ENCODE data around the gene PCARE. TPM values are rescaled to one million over a fixed set of nuclear protein-coding genes. Genes with fewer than 3 reads are reported as not detected.

Gene PCARE
- total RNA-seq, 2 donors from 2014 or later: not detected

DNA sequence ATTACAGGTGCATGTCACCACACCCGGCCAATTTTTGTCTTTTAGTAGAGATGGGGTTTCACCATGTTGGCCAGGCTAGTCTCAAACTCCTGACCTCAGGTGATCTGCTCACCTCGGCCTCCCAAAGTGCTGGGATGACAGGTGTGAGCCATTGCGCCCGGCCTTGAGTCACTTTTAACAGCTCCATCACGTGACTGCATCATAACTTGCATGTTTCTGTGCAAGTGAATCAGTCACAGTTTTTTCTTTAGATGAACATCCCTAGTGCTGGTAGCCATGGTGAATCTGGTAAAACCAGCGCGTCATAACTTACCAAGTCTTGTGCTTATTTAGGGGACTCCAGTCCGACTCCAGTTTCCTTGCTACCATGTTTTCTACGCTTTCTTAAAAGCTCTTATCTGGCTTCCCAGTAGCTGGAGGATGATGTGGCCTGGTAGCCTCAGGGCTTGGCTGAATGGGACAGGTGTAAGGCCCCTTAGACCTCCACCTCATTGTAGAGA lies 33.1 kb downstream of the PCARE start:
- DNase-seq (no peak), ATAC-seq (no peak)
- Histone ChIP-seq H3K4me1 (peaks cover 9% of the 10 kb centered on the region), H3K27ac (no peak overlapping the region), H3K27me3 (no peaks in the 10 kb centered on the region), H3K4me3 (no peak overlapping the region), H3K9me3 (no peaks in the 10 kb centered on the region), H3K36me3 (replicated peaks in 1 of 2; ENCODE audit: insufficient read depth in 1 of 2, low read depth in 2 of 2) (no peaks in the 10 kb centered on the region)
- TF ChIP-seq, protein P1, sequence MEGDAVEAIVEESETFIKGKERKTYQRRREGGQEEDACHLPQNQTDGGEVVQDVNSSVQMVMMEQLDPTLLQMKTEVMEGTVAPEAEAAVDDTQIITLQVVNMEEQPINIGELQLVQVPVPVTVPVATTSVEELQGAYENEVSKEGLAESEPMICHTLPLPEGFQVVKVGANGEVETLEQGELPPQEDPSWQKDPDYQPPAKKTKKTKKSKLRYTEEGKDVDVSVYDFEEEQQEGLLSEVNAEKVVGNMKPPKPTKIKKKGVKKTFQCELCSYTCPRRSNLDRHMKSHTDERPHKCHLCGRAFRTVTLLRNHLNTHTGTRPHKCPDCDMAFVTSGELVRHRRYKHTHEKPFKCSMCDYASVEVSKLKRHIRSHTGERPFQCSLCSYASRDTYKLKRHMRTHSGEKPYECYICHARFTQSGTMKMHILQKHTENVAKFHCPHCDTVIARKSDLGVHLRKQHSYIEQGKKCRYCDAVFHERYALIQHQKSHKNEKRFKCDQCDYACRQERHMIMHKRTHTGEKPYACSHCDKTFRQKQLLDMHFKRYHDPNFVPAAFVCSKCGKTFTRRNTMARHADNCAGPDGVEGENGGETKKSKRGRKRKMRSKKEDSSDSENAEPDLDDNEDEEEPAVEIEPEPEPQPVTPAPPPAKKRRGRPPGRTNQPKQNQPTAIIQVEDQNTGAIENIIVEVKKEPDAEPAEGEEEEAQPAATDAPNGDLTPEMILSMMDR (IDR thresholded peaks at IDR 0.05): no peak
- no peak for TF ChIP-seq POLR2A (IDR thresholded peaks at IDR 0.05)
- intact Hi-C loops (cut with DNase I): no loop called here
- WGBS, 2 donors: 76 to 92% methylated on average over 9 of the region's 9 CpGs

DNA sequence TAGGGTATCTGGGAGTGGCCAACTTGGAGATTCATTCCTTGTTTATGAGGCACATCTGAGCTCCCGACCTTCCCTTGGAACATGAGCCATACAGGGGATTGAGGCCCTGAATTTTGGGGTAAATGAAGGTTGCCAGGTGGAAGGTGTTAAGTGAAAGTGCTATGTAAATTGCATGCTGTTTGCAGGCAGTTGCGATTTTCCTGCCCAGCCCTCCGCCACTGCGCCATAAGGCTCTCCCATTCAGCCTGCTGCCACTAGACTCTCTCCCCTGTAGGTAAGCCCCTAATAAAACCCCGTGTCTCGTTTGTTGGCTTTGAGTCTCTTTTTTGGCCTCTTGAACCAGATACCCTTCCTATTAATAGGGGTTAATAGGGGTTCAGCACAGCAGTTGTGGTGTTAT lies 33.8 kb downstream of the PCARE start:
- H3K27me3 ChIP-seq: no peaks in the 10 kb centered on the region
- H3K36me3 ChIP-seq (replicated peaks in 1 of 2; ENCODE audit: insufficient read depth in 1 of 2, low read depth in 2 of 2): no peaks in the 10 kb centered on the region
- no peaks in the 10 kb centered on the region for H3K9me3 ChIP-seq
- 74 to 78% methylated on average over 6 of the region's 6 CpGs for WGBS, 2 donors
- intact Hi-C loops (cut with DNase I): no loop called here
- no peak for TF ChIP-seq POLR2A (IDR thresholded peaks at IDR 0.05)
- TF ChIP-seq, protein P1 (IDR thresholded peaks at IDR 0.05): no peak
- ATAC-seq (no peak), DNase-seq (no peak)
- peaks cover 9% of the 10 kb centered on the region for H3K4me1 ChIP-seq
- no peak overlapping the region for H3K27ac ChIP-seq
- no peak overlapping the region for H3K4me3 ChIP-seq

DNA sequence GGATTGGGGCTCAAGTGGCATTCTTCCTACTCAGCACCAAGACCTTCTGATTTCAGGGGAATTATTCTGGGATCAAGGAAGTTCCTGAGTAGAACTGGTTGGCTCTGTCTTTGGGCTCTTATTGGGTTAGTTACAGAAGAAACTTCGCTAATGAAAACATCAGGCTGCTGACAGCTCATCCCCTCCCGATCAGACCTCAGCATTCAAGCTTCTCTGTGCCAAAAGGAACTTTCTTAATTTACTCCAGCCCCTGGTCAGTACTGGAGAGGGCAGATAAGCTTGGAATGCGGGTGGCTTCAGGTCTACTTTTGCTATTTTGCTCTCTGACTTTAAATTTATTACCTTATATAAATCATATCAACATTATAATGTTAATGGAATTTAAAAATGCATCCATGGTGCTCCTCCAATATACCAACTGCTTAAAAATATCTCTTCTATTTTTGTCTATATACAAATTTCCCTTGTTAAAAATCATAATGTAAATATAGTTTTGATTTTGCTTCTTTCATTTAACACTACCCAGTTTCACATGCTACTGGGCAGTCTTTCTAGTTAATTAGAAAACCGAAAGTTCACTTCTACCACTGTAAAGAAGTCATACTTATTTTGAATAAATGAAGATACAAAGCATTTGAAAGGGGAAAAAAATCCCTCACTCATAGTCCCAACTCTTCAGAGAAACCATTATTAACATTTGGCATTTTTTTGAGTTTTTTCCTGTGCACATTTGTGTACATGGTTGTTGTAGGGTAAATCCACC lies 34.4 kb downstream of the PCARE start:
- Histone ChIP-seq H3K9me3 (no peaks in the 10 kb centered on the region), H3K27ac (no peak overlapping the region), H3K36me3 (replicated peaks in 1 of 2; ENCODE audit: insufficient read depth in 1 of 2, low read depth in 2 of 2) (no peaks in the 10 kb centered on the region), H3K4me3 (no peak overlapping the region), H3K4me1 (peaks cover 9% of the 10 kb centered on the region), H3K27me3 (no peaks in the 10 kb centered on the region)
- DNase-seq (no peak), ATAC-seq (no peak)
- intact Hi-C loops (cut with DNase I): no loop called here
- TF ChIP-seq POLR2A (IDR thresholded peaks at IDR 0.05): no peak
- TF ChIP-seq, protein P1 (IDR thresholded peaks at IDR 0.05): no peak
- 75 to 78% methylated on average over 4 of the region's 4 CpGs for WGBS, 2 donors

DNA sequence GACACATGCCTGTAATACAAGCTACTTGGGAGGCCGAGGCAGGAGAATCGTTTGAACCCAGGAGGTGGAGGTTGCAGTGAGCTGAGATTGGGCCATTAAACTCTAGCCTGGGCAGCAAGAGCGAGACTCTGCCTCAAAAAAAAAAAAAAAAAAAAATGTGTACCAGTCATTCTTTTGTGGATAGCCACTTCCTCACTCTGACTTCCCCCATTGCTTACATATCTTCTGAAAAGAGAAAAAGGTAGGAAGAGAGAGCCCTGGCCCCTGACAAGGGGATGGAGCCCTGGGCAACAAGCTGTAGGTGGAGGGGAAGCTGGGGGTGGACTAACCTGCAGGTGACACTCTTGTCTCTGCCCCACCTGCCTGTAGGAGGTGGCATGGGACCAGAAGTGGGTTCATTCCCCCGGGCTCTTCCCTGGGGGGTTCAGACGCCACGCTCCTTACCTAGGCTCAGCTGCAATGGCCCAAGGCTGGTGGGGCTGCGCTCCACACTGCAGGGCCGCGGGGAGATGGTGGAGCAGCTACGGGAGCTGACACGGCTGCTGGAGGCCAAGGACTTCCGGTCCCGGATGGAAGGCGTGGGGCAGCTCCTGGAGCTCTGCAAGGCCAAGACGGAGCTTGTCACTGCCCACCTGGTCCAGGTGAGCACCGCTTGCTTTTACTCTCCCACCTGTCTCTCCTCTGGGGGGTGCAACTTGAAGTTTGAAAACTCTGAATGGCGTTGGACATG lies 39.1 kb downstream of the PCARE start:
- intact Hi-C loops (cut with DNase I): no loop called here
- H3K4me1 ChIP-seq: no peaks in the 10 kb centered on the region
- whole genome bisulfite sequencing, 2 donors: 85 to 86% methylated on average over 5 to 17 of the region's 17 CpGs
- no peak for ATAC-seq
- DNase-seq: no peak
- TF ChIP-seq, protein P1 (IDR thresholded peaks at IDR 0.05): no peak
- no peak for TF ChIP-seq POLR2A (IDR thresholded peaks at IDR 0.05)
- H3K9me3 ChIP-seq: no peaks in the 10 kb centered on the region
- no peaks in the 10 kb centered on the region for H3K36me3 ChIP-seq (replicated peaks in 1 of 2; ENCODE audit: insufficient read depth in 1 of 2, low read depth in 2 of 2)
- H3K27ac ChIP-seq: no peak overlapping the region
- no peaks in the 10 kb centered on the region for H3K27me3 ChIP-seq
- H3K4me3 ChIP-seq: no peak overlapping the region
